A549 treated with CpdA at 1 μM for 4 hours (cell line): Measurements from ENCODE around the gene OR4M2. TPM values are rescaled to one million over a fixed set of nuclear protein-coding genes. Genes with fewer than 3 reads are reported as not detected.

Experiments
- total RNA-seq: library from RNA; stranded (reverse); fragments of 200-300 nt; extraction: Qiagen RNA extraction; gene quantifications from 5 replicates; pipeline ENCODE4 v1.2.3, GENCODE V29; 2022; ENCODE audit warnings: low read depth

OR4M2 gene, protein sequence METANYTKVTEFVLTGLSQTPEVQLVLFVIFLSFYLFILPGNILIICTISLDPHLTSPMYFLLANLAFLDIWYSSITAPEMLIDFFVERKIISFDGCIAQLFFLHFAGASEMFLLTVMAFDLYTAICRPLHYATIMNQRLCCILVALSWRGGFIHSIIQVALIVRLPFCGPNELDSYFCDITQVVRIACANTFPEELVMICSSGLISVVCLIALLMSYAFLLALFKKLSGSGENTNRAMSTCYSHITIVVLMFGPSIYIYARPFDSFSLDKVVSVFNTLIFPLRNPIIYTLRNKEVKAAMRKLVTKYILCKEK
- 0.07 TPM in 1 of 5 replicates, not detected in the others for total RNA-seq

DNA sequence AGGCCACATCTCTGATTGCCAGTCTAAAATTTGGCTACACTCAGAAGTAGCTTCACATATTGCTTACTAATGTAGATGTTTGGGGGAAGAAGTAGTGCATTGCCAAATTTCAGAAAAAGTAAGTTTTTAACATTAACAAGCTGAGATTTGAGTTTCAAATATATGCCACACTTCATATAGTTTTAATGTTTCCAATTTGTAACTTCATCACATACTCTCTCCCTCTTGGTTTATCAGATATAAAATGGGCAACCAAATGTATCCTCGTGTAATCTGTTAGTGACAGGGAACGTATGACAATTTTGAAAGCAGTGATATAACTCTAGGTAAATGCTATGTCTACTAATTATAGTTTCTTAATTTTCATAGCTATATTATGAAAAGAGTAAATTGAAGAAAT, at the start of gene OR4M2:
Gene OR4M2, plus strand, starts transcription at position 301 of the 400 bp plus-strand sequence. Its CDS starts 98 bp downstream, at position 399.

Other genes with a start within 250 kb of the OR4M2 start
- not detected in 5 replicates for gene POTEB, start 202.8 kb upstream of the OR4M2 start, total RNA-seq